Left renal pelvis (tissue), 4 donors: ENCODE measurements around the gene SLC30A7. TPM values are rescaled to one million over a fixed set of nuclear protein-coding genes. Genes with fewer than 3 reads are reported as not detected.
"Not testable (repeated sequence)": the region's sequence is repeated elsewhere in the genome, so short reads cannot be mapped to it uniquely, and the experiment has no call there.

Experiments used
- DNase-seq, 4 donors: peaks; one replicate each; pipeline ENCODE4 v3.0.0-alpha.2; 2013; ENCODE audit warnings: low read depth in 4 of 4, low spot score in 3 of 4
- polyA plus RNA-seq, 4 donors: library from polyadenylated mRNA; unstranded; fragments of 120-200 nt; gene quantifications; one replicate each; pipeline ENCODE4 v1.2.1, GENCODE V29; 2013; ENCODE audit not compliant: insufficient read length in 4 of 4

Gene SLC30A7, protein sequence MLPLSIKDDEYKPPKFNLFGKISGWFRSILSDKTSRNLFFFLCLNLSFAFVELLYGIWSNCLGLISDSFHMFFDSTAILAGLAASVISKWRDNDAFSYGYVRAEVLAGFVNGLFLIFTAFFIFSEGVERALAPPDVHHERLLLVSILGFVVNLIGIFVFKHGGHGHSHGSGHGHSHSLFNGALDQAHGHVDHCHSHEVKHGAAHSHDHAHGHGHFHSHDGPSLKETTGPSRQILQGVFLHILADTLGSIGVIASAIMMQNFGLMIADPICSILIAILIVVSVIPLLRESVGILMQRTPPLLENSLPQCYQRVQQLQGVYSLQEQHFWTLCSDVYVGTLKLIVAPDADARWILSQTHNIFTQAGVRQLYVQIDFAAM
- 10 to 100 TPM; 16.9 to 18.6 (median 18.2) TPM for polyA plus RNA-seq

- DNase-seq: peak; percentile 76 to 79 (median 78)
Measured at GRCh38 chr1:100895540-100896480, at the start of gene SLC30A7. Gene SLC30A7, plus strand, starts transcription at chr1:100896090. Its CDS starts 173 bp downstream, at chr1:100896263.

DNA sequence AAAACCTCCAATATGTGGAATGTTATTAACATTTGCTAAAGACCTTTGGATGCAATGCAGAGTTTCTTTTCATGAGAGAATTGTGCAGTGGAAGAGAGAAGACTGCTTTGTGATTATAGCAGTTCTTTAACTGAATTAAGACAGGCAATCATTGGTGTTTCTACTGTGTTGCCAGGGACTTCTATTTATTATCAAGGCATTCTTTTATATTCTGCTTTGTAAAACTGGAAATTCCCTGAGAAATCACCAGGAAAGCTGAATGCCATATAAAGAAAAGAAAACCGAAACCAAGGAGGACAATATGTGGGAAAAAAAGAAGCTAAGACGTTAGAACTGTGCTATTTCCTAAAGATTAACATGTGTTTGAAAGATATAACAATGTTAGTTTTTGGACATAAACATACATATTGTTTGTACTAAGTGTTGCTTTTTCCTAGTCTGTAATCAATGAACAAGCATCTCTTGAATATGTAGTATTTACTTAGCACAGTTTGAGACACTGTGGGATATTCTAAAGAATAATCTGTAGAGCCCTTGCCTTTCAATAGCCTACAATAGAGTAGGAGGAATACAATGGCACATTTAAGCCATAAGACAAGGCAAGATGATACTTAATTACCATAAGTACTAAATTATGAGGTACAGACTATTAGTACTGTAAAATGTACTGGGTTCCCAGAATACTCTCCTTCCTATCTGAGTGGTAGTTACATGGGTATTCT, 48.4 kb upstream of the SLC30A7 start:
- no peak for DNase-seq

- DNase-seq: no peak
Measured at GRCh38 chr1:100851726-100852125, 44.2 kb upstream of the SLC30A7 start.

- DNase-seq: no peak
Measured at GRCh38 chr1:100852976-100853375, 42.9 kb upstream of the SLC30A7 start.

DNA sequence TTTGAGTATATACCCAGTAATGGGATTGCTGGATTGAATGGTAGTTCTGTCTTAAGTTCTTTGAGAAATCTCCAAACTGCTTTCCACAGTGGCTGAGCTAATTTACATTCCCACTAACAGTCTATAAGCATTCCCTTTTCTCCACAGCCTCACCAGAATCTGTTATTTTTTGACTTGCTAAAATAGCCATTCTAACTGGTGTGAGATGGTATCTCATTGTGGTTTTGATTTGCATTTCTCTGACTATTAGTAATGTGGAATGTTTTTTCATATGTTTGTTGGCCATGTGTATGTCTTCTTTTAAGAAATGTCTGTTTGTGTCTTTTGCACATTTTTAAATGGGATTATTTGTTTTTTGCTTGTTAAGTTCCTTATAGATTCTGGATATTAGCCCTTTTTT, 40.8 kb upstream of the SLC30A7 start:
- DNase-seq: not testable (repeated sequence)

GRCh38 chr1:100860397-100860991, 35.4 kb upstream of the SLC30A7 start:
- DNase-seq: peak in 1 of 4 donors; percentile 12

DNA sequence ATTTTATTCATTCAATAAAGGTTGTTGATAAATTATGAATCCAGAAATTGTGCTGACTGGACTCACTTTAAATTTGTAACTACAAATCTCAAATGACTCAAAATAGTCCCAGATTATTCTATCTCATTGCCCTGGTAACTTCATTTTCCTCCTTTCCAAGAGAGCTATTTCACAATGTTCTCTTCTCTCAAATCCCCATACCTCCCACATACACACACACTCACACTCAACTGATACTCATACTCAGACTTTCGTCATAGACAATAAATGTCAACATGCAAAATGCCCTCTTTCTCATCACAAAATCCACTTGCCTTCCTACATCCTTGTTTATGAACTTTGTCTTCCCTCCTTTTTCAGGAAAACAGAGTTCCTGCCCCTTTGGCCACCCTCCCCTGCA, 34.5 kb upstream of the SLC30A7 start:
- DNase-seq: no peak

GRCh38 chr1:100862591-100862990, 33.3 kb upstream of the SLC30A7 start:
- no peak for DNase-seq

DNA sequence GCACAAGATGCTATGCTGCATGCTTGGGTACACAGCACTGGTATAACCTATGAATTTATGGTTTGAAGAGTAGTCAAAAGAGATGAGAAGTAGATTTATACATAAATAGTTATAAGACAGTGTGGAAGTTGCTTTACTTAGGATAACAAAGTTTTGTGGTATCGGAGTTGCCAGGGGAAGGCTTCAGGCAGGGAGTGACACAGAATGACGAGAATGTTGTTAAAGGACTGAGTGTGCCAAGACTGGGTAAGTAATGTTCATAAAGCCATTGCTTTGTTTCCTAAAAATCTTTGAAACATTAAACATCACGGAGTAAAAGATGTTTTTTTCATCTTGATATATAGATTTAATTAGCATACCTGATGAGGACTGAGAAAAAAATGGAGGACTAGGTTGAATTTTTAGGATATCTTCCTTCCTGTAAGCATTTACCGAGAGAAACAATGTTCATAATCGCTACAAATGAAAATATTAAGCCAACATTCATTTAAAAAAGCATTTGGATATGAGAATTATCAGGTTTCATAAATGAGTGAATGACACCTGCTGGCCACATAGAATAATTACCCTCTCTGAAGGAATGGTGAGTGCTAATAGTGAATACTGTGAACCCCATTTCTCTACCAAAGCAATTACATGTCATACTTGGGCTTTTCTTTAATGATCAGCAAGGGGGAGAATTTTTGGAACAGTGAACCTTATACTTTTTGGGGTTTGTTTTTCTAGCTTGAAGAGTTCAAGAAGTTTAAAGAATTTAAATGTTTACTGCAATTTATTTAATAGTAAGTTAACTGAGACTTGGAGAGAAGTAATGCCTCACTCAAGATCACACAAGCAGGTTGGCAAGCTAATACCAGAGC, 29.6 kb upstream of the SLC30A7 start:
- DNase-seq: peak in 1 of 4 donors; percentile 6

GRCh38 chr1:100866901-100867206, 29.0 kb upstream of the SLC30A7 start:
- no peak for DNase-seq

DNA sequence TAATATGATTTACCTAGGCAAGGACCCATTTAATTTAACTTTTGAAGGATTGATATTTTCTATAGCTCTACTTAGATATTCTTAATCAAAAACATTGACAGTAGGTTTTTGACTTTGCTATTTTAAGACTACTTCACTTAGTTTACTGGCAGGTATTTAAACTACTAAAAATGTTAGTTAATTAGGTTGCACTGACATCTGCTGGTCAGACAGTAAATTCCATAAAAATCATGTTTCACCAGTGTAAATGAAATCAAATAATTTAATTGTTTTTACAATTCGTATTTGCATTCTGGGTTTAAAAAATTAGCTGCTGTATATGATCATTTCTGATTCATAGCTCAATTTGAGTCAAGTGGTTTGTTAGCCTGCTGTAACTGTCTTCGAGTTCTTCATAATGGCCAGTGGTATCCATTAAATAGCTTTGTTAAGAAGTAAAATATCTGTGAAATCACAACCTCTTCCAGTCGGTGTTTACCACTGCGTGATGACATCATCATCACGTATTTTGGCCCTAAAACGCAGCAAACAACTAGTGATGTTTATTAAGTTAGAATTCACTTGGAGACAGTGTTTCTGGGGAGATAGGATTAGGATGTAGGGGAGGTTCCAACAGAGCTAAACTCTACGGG, 27.4 kb upstream of the SLC30A7 start:
- peak in 1 of 4 donors; percentile 21 for DNase-seq

DNA sequence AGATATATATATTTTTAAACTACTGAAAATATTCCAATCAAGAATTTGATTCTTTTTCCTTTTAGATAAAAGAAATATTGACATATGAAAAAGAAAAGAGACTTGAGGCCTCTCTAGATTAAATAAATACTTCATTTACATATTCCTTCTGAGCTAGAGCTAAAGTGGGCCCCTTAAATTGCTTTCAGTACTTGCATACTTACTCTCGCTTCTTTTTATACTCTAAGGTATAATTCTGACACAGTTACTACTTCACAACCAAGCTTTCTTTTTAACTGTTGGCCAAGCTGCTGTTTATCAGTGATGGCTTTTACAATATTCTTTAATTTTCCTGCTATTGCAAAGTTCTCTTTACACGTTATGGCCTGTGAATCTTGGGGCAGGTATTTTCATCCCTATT, 25.9 kb upstream of the SLC30A7 start:
- DNase-seq: no peak

DNA sequence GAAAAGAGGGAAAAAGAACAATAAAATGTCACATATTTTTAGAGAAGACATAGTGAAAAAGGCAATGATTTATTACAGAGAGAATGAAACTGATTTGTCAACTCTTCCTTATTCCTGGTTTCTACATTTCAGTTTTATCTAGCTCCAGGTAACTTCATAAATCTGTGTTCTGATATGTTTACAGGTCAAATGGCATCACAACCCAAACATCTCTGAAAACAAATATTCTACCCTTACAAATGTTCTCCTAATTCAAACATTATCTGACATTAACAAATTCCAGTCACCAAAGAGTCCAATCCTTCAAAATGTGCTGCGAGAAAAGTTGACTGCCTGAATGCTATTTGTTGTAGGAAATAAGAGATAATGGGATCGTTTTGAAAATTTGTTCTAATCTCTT, 21.5 kb upstream of the SLC30A7 start:
- DNase-seq: no peak

DNA sequence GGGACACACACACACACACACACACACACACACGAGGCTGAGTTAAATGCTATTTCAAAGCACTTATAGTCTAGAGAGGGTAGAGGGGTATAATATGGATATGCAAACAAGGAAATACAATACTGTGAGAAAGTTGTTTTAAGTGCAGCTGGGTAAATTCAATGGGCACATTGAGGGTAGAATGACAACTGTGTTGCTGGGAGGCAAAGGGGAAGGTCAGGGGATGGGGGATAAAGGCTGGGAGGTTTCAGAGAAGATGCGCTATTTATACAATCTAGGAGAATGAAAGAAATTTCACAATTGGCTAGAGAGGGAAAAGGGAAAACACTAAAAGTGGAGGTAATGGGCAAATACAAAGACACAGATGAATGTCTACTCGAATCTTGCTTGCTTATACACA, 20.7 kb upstream of the SLC30A7 start:
- no peak for DNase-seq

GRCh38 chr1:100876291-100876690, 19.6 kb upstream of the SLC30A7 start:
- no peak for DNase-seq

DNA sequence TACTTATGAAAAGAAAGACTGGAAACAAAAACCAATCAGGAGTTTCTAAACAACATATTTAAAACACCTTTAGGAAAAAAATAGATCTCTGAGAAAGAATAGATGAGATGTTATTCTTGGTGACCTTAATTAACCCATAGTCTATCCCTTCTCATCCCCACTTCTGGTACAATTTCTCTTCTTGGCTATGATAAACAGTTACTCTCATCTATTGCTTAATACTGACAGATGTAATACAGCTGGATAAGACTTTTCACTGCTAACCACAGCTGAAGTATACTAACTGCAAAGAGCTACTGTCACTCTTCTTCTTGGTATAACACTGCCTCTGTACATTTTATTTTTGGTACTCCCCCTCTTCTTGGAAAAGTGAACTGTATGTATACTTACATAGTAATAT, 16.5 kb upstream of the SLC30A7 start:
- no peak for DNase-seq

DNA sequence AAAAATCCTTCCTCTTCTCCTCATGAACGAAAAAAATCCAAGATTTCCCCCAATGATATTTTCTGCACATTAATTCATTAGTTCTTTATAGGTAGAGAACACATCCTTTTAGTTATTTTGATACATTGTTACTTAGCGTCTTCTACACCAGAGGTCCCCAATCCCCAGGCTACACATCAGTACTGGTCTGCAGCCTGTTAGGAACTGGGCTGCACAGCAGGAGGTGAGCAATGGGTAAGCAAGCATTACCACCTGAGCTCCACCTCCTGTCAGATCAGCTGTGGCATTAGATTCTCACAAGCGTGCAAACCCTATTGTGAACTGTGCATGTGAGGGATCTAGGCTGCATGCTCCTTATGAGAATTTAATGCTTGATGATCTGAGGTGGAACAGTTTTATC, 14.2 kb upstream of the SLC30A7 start:
- no peak for DNase-seq

DNA sequence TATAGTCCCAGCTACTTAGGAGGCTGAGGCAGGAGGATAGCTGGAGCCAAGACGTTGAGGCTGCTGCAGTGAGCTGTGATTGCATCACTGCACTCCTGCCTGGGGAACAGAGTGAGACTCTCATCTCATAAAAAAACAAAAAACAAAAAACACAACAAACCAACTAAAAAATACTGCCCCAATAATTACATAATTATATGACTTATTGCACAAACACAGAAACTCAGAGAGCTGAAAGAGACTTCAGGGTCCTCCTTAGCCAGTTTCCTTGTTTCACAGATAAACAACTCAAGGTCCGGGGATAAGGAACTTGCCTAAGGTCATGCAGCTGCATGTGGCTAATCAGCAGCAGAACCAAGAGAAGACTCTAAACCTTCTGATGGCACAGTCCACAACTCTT, 13.2 kb upstream of the SLC30A7 start:
- no peak for DNase-seq

DNA sequence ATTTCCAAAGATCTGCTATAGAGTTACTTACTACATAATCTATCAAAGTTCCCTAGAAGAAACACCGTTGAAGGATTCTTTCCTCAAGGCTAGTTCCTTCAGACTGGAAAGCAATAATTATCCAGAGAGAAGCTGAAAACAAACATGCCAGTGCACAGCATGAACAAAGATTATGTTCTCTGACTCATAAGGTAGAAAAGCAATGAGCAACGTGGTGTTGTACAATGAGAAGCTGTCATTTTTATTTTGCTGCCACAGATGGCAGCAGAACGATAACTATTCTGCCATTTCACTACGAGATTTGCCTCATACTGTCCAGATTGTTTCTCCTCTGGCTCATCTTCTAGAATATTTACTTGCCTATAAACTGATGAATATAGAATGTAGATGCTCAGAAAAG, 11.9 kb upstream of the SLC30A7 start:
- no peak for DNase-seq
